H1 (cell line): Measurements from ENCODE around the gene UCP2. TPM values are rescaled to one million over a fixed set of nuclear protein-coding genes. Genes with fewer than 3 reads are reported as not detected.
A peak's percentile ranks its signal among the peaks of the same experiment; 100 is the strongest.

ENCODE experiments used
- CTCF ChIA-PET: fragments of 300-600 bp; sonication (Branson Sonifier 250); formaldehyde crosslinking; loops from one replicate; lab custom pipeline; 2021; ENCODE audit not compliant: partially characterized antibody; lab: Charles Lee
- POLR2A ChIA-PET: fragments of 300-600 bp; sonication (Branson Sonifier 250); formaldehyde crosslinking; loops from one replicate; lab custom pipeline; 2021; ENCODE audit warnings: inconsistent platforms; ENCODE audit not compliant: partially characterized antibody; lab: Charles Lee
- DNase-seq, 2 experiments: peaks; one replicate each; pipeline versions ENCODE4 v3.0.0 to v3.0.0-alpha.2; 2010 to 2022; ENCODE audit warnings: low spot score in 2 of 2, low read depth in 1 of 2, mixed read lengths in 1 of 2
- FAIRE-seq: peaks from 2 replicates; lab custom pipeline; 2011; peaks lifted over from hg19 to GRCh38; lab: Jason Lieb, UNC
- H2AFZ ChIP-seq: 2 replicates; pipeline ENCODE4 v1.8.1; 2012; ENCODE audit warnings: low read length, inconsistent platforms
- H2AK5ac ChIP-seq: 2 replicates; pipeline ENCODE4 v1.6.1; 2013; ENCODE audit warnings: low read depth, low read length
- H2BK120ac ChIP-seq: replicated peaks from 2 replicates; pipeline ENCODE3; 2013; ENCODE audit warnings: low read depth, low read length, inconsistent platforms
- H2BK12ac ChIP-seq: 2 replicates; pipeline ENCODE4 v1.6.1; 2013; ENCODE audit warnings: low read depth, low read length
- H2BK15ac ChIP-seq: 2 replicates; pipeline ENCODE4 v1.6.1; 2013; ENCODE audit warnings: low read length
- H2BK20ac ChIP-seq: 2 replicates; pipeline ENCODE4 v1.6.1; 2013; ENCODE audit warnings: low read length
- H2BK5ac ChIP-seq: 2 replicates; pipeline ENCODE4 v1.6.1; 2013; ENCODE audit warnings: low read depth, low read length
- H3K14ac ChIP-seq: 2 replicates; pipeline ENCODE4 v1.6.1; 2013; ENCODE audit warnings: inconsistent platforms; ENCODE audit not compliant: insufficient read length
- H3K18ac ChIP-seq: 2 replicates; pipeline ENCODE4 v1.6.1; 2013; ENCODE audit warnings: low read length; ENCODE audit errors: extremely low read depth
- H3K23ac ChIP-seq: 2 replicates; pipeline ENCODE4 v1.6.1; 2013; ENCODE audit warnings: inconsistent platforms; ENCODE audit not compliant: insufficient read length
- H3K23me2 ChIP-seq: 2 replicates; pipeline ENCODE4 v1.6.1; 2013; ENCODE audit warnings: low read depth, low read length
- H3K27ac ChIP-seq: 2 replicates; pipeline ENCODE4 v1.6.1; 2011; ENCODE audit warnings: low read depth, low read length, inconsistent platforms
- H3K27me3 ChIP-seq, 4 experiments: replicated peaks in 1 of 4; 1 replicate in 1 of 4; 2 replicates in 3 of 4; pipeline versions ENCODE4 v1.6.1 to v1.8.1; 2011 to 2013; ENCODE audit warnings: low read length in 3 of 4, mild to moderate bottlenecking in 3 of 4, inconsistent platforms in 2 of 4, mixed read lengths in 2 of 4, moderate library complexity in 1 of 4; ENCODE audit not compliant: control insufficient read depth in 3 of 4, insufficient read depth in 3 of 4; ENCODE audit errors: extremely low read depth in 1 of 4
- H3K36me3 ChIP-seq, 4 experiments: 2 replicates each; pipeline versions ENCODE4 v1.6.1 to v1.8.1; 2011 to 2013; ENCODE audit warnings: mild to moderate bottlenecking in 4 of 4, low read length in 3 of 4, moderate library complexity in 2 of 4, control low read depth in 1 of 4, inconsistent platforms in 1 of 4; ENCODE audit not compliant: insufficient read depth in 4 of 4, control insufficient read depth in 2 of 4
- H3K4ac ChIP-seq: replicated peaks from 2 replicates; pipeline ENCODE3; 2013; ENCODE audit warnings: low read length, low read depth, mixed read lengths, inconsistent platforms; ENCODE audit not compliant: insufficient read length
- H3K4me1 ChIP-seq, 4 experiments: replicated peaks in 1 of 4; 1 replicate in 1 of 4; 2 replicates in 3 of 4; pipeline versions ENCODE4 v1.6.1 to v1.8.1; 2011 to 2013; ENCODE audit warnings: low read length in 3 of 4, inconsistent platforms in 2 of 4, mixed read lengths in 1 of 4; ENCODE audit not compliant: insufficient read depth in 4 of 4, control insufficient read depth in 3 of 4
- H3K4me2 ChIP-seq, 2 experiments: 2 replicates each; pipeline versions ENCODE4 v1.6.1 to v1.8.1; 2011 to 2013; ENCODE audit warnings: low read depth in 2 of 2, low read length in 2 of 2, control low read depth in 1 of 2, inconsistent platforms in 1 of 2, mild to moderate bottlenecking in 1 of 2; ENCODE audit not compliant: insufficient read depth in 1 of 2
- H3K4me3 ChIP-seq, 4 experiments: fragments of 200-600, 300-600 bp in 1 of 4; sonication (generic), shearing (Covaris generic), sonication (Bioruptor Twin) in 1 of 4; 2 replicates each; pipeline versions ENCODE4 v1.5.1 to v1.8.1; 2011 to 2016; ENCODE audit warnings: low read length in 4 of 4, low read depth in 3 of 4, control low read depth in 2 of 4, inconsistent platforms in 2 of 4, mild to moderate bottlenecking in 2 of 4, mixed read lengths in 1 of 4, moderate library complexity in 1 of 4; ENCODE audit not compliant: insufficient read depth in 2 of 4; ENCODE audit errors: extremely low read depth in 1 of 4
- H3K56ac ChIP-seq: replicated peaks from 2 replicates; pipeline ENCODE3; 2013; ENCODE audit warnings: low read depth, mild to moderate bottlenecking, mixed read lengths, low read length, inconsistent platforms; ENCODE audit not compliant: insufficient read length
- H3K79me1 ChIP-seq: 2 replicates; pipeline ENCODE4 v1.6.1; 2013; ENCODE audit warnings: low read depth, low read length, control low read depth
- H3K79me2 ChIP-seq, 2 experiments: 2 replicates each; pipeline versions ENCODE4 v1.6.1 to v1.8.1; 2012 to 2013; ENCODE audit warnings: low read length in 2 of 2, mild to moderate bottlenecking in 2 of 2, inconsistent platforms in 1 of 2; ENCODE audit not compliant: insufficient read depth in 2 of 2, control insufficient read depth in 1 of 2
- H3K9ac ChIP-seq, 4 experiments: replicated peaks in 1 of 4; 1 replicate in 1 of 4; 2 replicates in 3 of 4; pipeline versions ENCODE4 v1.6.1 to v1.8.1; 2011 to 2013; ENCODE audit warnings: low read depth in 3 of 4, low read length in 3 of 4, control low read depth in 2 of 4, mild to moderate bottlenecking in 2 of 4, moderate library complexity in 2 of 4, inconsistent platforms in 1 of 4; ENCODE audit errors: extremely low read depth in 1 of 4
- H3K9me3 ChIP-seq, 2 experiments: 2 replicates each; pipeline versions ENCODE4 v1.6.1 to v1.8.1; 2012 to 2013; ENCODE audit warnings: mild to moderate bottlenecking in 2 of 2, moderate library complexity in 2 of 2, control low read depth in 1 of 2, inconsistent platforms in 1 of 2, low read depth in 1 of 2, low read length in 1 of 2, mixed read lengths in 1 of 2; ENCODE audit not compliant: insufficient read depth in 2 of 2
- H4K20me1 ChIP-seq, 2 experiments: replicated peaks in 1 of 2; 2 replicates each; pipeline versions ENCODE3 to v1.8.1; 2011 to 2013; ENCODE audit warnings: inconsistent platforms in 2 of 2, low read length in 2 of 2, mild to moderate bottlenecking in 1 of 2; ENCODE audit not compliant: insufficient read depth in 2 of 2, control insufficient read depth in 1 of 2
- H4K5ac ChIP-seq: 2 replicates; pipeline ENCODE4 v1.6.1; 2013; ENCODE audit warnings: low read length, low read depth, mixed read lengths, inconsistent platforms; ENCODE audit not compliant: insufficient read length
- H4K8ac ChIP-seq: 2 replicates; pipeline ENCODE4 v1.8.0; 2013; ENCODE audit warnings: mild to moderate bottlenecking, moderate library complexity, low read length, inconsistent platforms; ENCODE audit not compliant: insufficient read depth; ENCODE audit errors: extremely low read depth
- H4K91ac ChIP-seq: replicated peaks from 2 replicates; pipeline ENCODE3; 2013; ENCODE audit warnings: low read length, mixed read lengths, inconsistent platforms; ENCODE audit not compliant: insufficient read length
- CEBPB ChIP-seq: IDR thresholded peaks from 2 replicates; pipeline ENCODE4 v1.6.1; 2012; ENCODE audit warnings: low read depth, low read length
- EGR1 ChIP-seq: IDR thresholded peaks from 2 replicates; pipeline ENCODE4 v1.6.1; 2011; ENCODE audit warnings: low read depth, low read length, borderline replicate concordance
- FOSL1 ChIP-seq: IDR thresholded peaks from 2 replicates; pipeline ENCODE4 v1.6.1; 2011; ENCODE audit warnings: mild to moderate bottlenecking, low read depth, low read length, moderate library complexity; ENCODE audit not compliant: insufficient read depth
- HDAC6 ChIP-seq: IDR thresholded peaks from one replicate; pipeline ENCODE4 v1.7.1; 2012; ENCODE audit warnings: low read depth, mild to moderate bottlenecking, inconsistent platforms, low read length, moderate library complexity
- KDM1A ChIP-seq: fragments of 200-600, 300-600 bp; sonication (generic); IDR thresholded peaks from 2 replicates; pipeline ENCODE4 v1.7.1; 2016; ENCODE audit warnings: mild to moderate bottlenecking, low read length, borderline replicate concordance
- RAD21 ChIP-seq, 2 experiments: IDR thresholded peaks in 1 of 2; conservative IDR thresholded peaks in 1 of 2; 2 replicates each; pipeline ENCODE4 v1.6.1; 2011; ENCODE audit warnings: low read depth in 2 of 2, low read length in 2 of 2, improper control_type of control experiment in 1 of 2, inconsistent platforms in 1 of 2, mild to moderate bottlenecking in 1 of 2, moderate library complexity in 1 of 2
- RXRA ChIP-seq: IDR thresholded peaks from 2 replicates; pipeline ENCODE4 v1.6.1; 2011; ENCODE audit warnings: low read depth, mild to moderate bottlenecking, low read length, moderate library complexity; ENCODE audit not compliant: insufficient read depth
- SIN3A ChIP-seq, 2 experiments: IDR thresholded peaks in 1 of 2; conservative IDR thresholded peaks in 1 of 2; 2 replicates each; pipeline ENCODE4 v1.6.1; 2011 to 2012; ENCODE audit warnings: low read length in 2 of 2, improper control_type of control experiment in 1 of 2, low read depth in 1 of 2, mild to moderate bottlenecking in 1 of 2
- SIRT6 ChIP-seq: IDR thresholded peaks from one replicate; pipeline ENCODE4 v1.7.1; 2012; ENCODE audit warnings: low read length, inconsistent platforms
- SIX5 ChIP-seq: IDR thresholded peaks from 2 replicates; pipeline ENCODE4 v1.6.1; 2011; ENCODE audit warnings: mild to moderate bottlenecking, low read depth, low read length
- SP1 ChIP-seq: IDR thresholded peaks from 2 replicates; pipeline ENCODE4 v1.6.1; 2011; ENCODE audit warnings: low read depth, low read length
- SUZ12 ChIP-seq: fragments of 200-600 bp; sonication (generic); IDR thresholded peaks from 2 replicates; pipeline ENCODE4 v1.6.1; 2012; ENCODE audit warnings: mild to moderate bottlenecking, inconsistent platforms, low read length, moderate library complexity, mixed read lengths
- YY1 ChIP-seq: IDR thresholded peaks from 2 replicates; pipeline ENCODE4 v1.6.1; 2011; ENCODE audit warnings: low read depth, mild to moderate bottlenecking, low read length
- WGBS, 2 experiments: shearing (Covaris generic) in 1 of 2; methylation state at CpG; one replicate each; pipeline versions ENCODE4 v1.1.6 to v1.1.7; 2013 to 2015; ENCODE audit warnings: low lambda C conversion rate in 2 of 2, mixed read lengths in 2 of 2, inconsistent platforms in 1 of 2, low coverage in 1 of 2, missing lambda C conversion rate in 1 of 2; ENCODE audit not compliant: insufficient replicate concordance in 2 of 2, insufficient coverage in 1 of 2, insufficient read length in 1 of 2; ENCODE audit errors: extremely low coverage in 1 of 2, missing lambda C conversion rate in 1 of 2; 5-methylcytosine and 5-hydroxymethylcytosine counted together
- polyA plus RNA-seq, 7 experiments: library from polyadenylated mRNA; depleted of rRNA in 3 of 7; stranded (reverse) in 5 of 7; unstranded in 2 of 7; fragments of >200 nt in 5 of 7; fragments of 200-250 nt in 2 of 7; gene quantifications; 1 replicate in 5 of 7; 2 replicates in 1 of 7; 4 replicates in 1 of 7; pipeline versions ENCODE4 v1.2.1 to v1.2.3, GENCODE V29; 2011 to 2013; ENCODE audit warnings: missing spikeins in 2 of 7, mixed read lengths in 2 of 7
- total RNA-seq: library from RNA; stranded (reverse); fragmentation: NEBNext Ultra II Directional; extraction: Animal tissue kit (Norgen Biotek cat#: 25700); gene quantifications from 2 replicates; pipeline ENCODE4 v1.2.1, GENCODE V29; 2021
- TF ChIP-seq, protein P1 (sequence below): IDR thresholded peaks from 2 replicates; pipeline ENCODE4 v1.6.1; 2012; ENCODE audit warnings: inconsistent platforms

Gene UCP2
- total and polyA plus RNA-seq, 2 of the 8 experiments (the other 6 are each of a cell fraction or from before 2014, with no cell fraction given): 46.2 to 55.2 TPM

DNA sequence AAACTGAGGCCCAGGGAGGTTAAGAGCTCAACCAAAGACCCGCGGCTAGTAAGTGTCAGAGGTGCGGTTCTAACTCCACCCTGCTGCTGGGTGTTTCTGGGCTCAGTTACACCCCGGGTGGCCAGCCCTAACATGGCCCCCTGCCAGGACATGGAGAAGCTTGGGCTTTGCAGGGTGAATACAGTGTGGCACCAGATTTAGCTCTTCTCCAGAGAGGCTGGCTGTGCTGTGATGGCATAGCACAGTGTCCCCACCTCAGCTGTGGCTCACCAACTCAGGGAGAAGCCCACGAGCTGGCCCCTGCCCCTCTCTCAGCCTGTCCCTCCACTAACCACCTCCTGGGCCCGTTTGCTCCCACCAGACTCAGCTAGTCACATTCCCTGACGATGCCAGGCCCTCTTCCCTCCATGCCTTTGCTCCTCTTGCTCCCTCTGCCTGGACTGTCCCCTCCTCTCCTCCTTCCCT lies 19.2 kb upstream of the UCP2 start:
- no peaks in the 10 kb centered on the region for H3K27me3 ChIP-seq
- H4K5ac ChIP-seq: no peak overlapping the region
- H2AK5ac ChIP-seq: no peak overlapping the region
- DNase-seq: no peak
- H4K20me1 ChIP-seq: no peaks in the 10 kb centered on the region
- H2BK20ac ChIP-seq: no peak overlapping the region
- H3K9ac ChIP-seq: peak overlapping the region in 1 of 4 experiments; percentile 37; a peak in 1 of 7 replicates
- H4K8ac ChIP-seq: no peak overlapping the region
- H3K4me1 ChIP-seq: no peaks in the 10 kb centered on the region; a peak in 1 of 7 replicates
- 90% methylated on average over 7 of the region's 7 CpGs; no CpG with 5 or more reads in 1 of the 2 experiments for WGBS, 2 experiments
- H3K14ac ChIP-seq: no peak overlapping the region
- H3K9me3 ChIP-seq: no peaks in the 10 kb centered on the region
- H3K18ac ChIP-seq: no peak overlapping the region
- no peak overlapping the region for H3K4ac ChIP-seq
- H2BK5ac ChIP-seq: peak overlapping the region; percentile 12; the same call in 1 of the 2 replicates
- FAIRE-seq: no peak
- H2AFZ ChIP-seq: no peak overlapping the region
- H3K79me1 ChIP-seq: no peaks in the 10 kb centered on the region
- H3K27ac ChIP-seq: no peak overlapping the region
- H3K23me2 ChIP-seq: no peaks in the 10 kb centered on the region
- no peak overlapping the region for H4K91ac ChIP-seq
- no peak overlapping the region for H3K56ac ChIP-seq
- H2BK15ac ChIP-seq: no peak overlapping the region; the same call in 1 of the 2 replicates
- POLR2A ChIA-PET: interaction anchor here (1.3 kb wide), 1 partner anchor 32 kb away, joined by 3 read pairs; no protein-coding TSS in a partner anchor
- no peaks in the 10 kb centered on the region for H3K79me2 ChIP-seq
- no peak overlapping the region for H3K4me2 ChIP-seq
- H3K4me3 ChIP-seq: no peak overlapping the region
- CTCF ChIA-PET: interaction anchor here (0.6 to 1.6 kb wide), 2 partner anchors 11 to 45 kb away, joined by 3 to 4 read pairs; no protein-coding TSS in a partner anchor
- H2BK120ac ChIP-seq: no peak overlapping the region
- H3K23ac ChIP-seq: no peak overlapping the region
- H2BK12ac ChIP-seq: no peak overlapping the region
- no peaks in the 10 kb centered on the region; a peak in 2 of 8 replicates for H3K36me3 ChIP-seq
- TF ChIP-seq RXRA (no peak), SP1 (no peak), SIN3A (conservative IDR thresholded peaks at IDR 0.05 in 1 of 2, IDR thresholded peaks at IDR 0.05 in 1 of 2; ENCODE audit: low read depth in 1 of 2, low read length in 2 of 2) (no peak), RAD21 (IDR thresholded peaks at IDR 0.05 in 1 of 2, conservative IDR thresholded peaks at IDR 0.05 in 1 of 2; ENCODE audit: low read depth in 2 of 2, low read length in 2 of 2) (no peak), YY1 (no peak), SIRT6 (no peak), SUZ12 (no peak), HDAC6 (no peak), FOSL1 (no peak), SIX5 (no peak), KDM1A (no peak), CEBPB (no peak), EGR1 (no peak)
- TF ChIP-seq, protein P1, sequence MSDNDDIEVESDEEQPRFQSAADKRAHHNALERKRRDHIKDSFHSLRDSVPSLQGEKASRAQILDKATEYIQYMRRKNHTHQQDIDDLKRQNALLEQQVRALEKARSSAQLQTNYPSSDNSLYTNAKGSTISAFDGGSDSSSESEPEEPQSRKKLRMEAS: no peak
